ENCODE results near the gene SLC26A2.
A peak's percentile ranks its signal among the peaks of the same experiment; 100 is the strongest.

SLC26A2 gene

DNA sequence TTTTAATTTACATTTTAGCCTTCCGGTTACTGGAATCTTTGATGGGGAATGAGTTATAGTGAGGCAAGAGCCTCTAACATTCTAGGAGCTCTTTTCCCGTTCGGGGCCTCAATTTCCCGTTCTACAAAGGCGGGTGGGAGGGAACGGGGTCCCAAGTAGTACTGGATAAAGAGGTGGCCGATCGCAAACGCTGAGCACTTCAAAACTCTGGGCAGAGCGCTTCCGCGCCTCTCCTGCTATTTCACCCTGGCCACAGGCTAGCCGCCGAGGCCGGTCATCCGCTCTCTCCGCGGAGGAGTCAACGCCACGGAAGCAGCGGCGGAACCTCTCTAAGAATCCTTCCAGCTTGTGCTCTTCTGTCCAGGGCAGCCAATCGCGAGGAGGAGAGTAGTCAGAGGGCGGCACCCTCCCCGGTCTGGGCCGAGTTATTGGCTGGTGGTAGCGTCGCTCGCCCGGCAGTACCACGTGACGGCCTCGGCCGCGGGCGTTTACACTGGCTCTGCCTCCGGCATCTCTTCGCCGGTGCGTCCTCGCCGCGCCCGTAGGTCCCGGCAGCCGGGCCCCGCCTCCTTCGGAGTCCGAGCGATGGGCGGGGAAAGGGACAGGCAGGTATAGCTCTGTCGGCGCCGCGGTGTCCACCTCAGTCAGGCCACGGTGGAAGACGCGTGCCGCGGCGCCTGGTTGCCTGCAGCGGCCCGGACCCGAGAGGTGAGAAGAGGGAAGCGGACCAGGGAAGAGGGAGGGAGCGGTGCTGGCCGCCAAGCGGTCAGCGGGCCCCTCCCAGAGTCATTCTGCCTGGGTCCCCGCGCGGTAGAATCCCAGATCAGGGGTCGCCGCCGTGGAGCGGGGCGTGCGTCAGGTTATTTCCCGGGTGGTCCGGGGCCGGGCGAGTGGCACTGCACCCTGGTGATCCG is at the start of gene SLC26A2:
TSS of gene SLC26A2 (plus strand) at position 487 of the 914 bp plus-strand sequence. CDS start 16,895 bp downstream, outside the sequence.
- ATAC-seq: peak; percentile 100
- H3K36me3 Mint-ChIP-seq: no peaks in the 10 kb centered on the region

DNA sequence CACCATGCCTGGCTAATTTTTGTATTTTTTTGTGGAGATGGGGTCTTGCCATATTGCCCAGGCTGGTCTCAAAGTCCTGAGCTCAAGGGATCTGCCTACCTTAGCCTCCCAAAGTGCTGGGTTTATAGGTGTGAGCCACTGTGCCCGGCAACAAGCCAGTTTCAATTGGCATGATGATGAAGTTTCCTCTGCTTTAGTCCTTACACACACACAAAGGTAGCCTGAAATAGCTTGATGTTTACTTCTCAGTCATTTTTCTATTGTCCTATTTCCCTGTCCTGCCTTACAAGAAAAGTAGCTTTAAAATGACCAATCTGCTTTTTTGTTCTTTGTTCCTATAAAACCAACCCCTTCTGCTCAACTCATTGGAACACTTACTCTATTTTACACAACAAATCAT is 49.5 kb upstream of the SLC26A2 start:
- ATAC-seq: no peak
- Mint-ChIP-seq H3K9me3 (no peaks in the 10 kb centered on the region), H3K27me3 (peaks cover 16% of the 10 kb centered on the region), H3K27ac (no peak overlapping the region), H3K4me1 (peaks cover 12% of the 10 kb centered on the region), H3K36me3 (no peaks in the 10 kb centered on the region), H3K4me3 (no peak overlapping the region)

More for the DNA sequence above, at the start of gene SLC26A2:
- H3K27me3 Mint-ChIP-seq: no peaks in the 10 kb centered on the region
- H3K4me1 Mint-ChIP-seq: peaks cover 25% of the 10 kb centered on the region
- peak within 1 kb of the TSS; percentile 95 for H3K27ac Mint-ChIP-seq
- H3K9me3 Mint-ChIP-seq: no peaks in the 10 kb centered on the region
- peak within 1 kb of the TSS; percentile 89 for H3K4me3 Mint-ChIP-seq

DNA sequence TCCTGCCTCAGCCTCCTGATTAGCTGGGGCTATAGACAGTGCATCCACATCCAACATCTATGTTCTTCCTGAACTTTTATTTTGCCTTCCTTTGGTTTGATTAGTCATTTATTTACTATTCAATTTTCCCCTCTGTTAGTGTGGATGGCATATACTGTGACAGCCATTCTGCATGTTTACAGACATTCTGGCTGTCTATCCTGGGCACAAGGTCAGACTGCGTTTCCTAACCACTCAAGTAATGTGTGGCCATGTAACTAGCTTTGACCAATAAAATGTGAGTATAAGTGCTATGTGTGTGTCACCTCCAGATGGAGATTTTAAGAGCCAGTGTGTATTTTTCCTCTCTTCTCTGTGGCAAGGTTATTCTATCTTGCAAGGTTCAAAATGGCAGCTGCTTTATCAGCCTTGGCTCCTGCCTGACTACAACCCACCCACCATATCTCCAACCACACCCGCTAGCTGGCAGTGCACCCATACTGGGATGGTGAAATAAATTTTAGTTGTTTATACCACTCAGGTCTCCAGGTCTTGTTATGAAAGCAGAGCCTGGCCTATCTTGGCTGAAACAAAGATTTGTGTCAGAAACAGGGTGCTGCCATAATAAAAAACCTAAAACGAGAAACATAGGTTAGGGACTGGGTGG is 48.2 kb upstream of the SLC26A2 start:
- Mint-ChIP-seq H3K27ac (no peak overlapping the region), H3K4me3 (no peak overlapping the region), H3K27me3 (peaks cover 16% of the 10 kb centered on the region), H3K36me3 (no peaks in the 10 kb centered on the region), H3K9me3 (no peaks in the 10 kb centered on the region), H3K4me1 (peaks cover 12% of the 10 kb centered on the region)
- ATAC-seq: no peak

DNA sequence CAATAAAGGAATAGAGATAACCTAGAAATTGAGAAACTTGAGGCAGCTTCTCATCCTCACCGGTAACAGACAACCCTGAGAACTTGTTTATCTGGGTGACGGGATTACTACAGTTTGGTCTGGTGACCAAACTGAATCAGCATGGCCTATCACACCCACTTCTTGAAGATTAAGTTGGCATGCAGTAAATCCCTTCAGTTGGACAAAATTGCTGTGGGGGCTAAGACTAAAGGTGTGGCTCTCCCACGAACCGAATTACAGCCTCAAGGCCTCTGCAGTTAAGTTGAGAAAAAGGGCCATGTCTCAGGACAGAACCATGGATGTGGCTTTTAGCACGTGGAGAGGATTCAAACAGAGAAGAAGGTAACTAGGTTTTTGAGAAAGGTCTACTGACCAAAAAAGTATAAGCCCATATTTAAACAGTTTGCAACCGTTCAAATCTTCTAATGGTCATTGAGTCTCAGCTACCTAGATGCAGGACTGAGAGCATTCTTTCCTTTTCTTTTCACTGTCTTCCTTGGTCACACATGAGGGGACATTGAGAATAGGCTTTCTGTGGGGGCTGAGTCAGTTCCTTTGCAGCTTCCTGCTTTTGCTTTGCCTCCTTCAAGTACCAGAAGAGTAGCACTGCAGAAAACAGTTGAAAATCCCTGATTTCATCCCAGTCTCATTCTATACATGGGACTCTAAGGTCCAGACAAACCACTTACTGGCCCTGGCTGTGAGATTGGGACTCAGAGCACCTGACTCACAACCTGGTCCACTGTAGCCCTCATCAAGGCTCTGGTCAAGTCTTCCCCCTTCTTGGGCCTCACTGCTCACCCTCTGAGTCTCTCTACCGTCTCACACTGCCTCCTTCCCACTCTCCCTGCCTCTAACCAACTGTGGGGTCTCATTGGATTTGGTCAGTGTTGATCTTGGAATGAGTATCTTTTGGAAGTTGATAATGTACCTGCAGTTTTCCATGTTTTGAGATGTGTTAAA is 46.8 kb upstream of the SLC26A2 start:
- no peak for ATAC-seq
- Mint-ChIP-seq H3K4me3 (no peak overlapping the region), H3K4me1 (peaks cover 12% of the 10 kb centered on the region), H3K36me3 (no peaks in the 10 kb centered on the region), H3K9me3 (no peaks in the 10 kb centered on the region), H3K27ac (peak overlapping the region; percentile 39), H3K27me3 (peaks cover 25% of the 10 kb centered on the region)

DNA sequence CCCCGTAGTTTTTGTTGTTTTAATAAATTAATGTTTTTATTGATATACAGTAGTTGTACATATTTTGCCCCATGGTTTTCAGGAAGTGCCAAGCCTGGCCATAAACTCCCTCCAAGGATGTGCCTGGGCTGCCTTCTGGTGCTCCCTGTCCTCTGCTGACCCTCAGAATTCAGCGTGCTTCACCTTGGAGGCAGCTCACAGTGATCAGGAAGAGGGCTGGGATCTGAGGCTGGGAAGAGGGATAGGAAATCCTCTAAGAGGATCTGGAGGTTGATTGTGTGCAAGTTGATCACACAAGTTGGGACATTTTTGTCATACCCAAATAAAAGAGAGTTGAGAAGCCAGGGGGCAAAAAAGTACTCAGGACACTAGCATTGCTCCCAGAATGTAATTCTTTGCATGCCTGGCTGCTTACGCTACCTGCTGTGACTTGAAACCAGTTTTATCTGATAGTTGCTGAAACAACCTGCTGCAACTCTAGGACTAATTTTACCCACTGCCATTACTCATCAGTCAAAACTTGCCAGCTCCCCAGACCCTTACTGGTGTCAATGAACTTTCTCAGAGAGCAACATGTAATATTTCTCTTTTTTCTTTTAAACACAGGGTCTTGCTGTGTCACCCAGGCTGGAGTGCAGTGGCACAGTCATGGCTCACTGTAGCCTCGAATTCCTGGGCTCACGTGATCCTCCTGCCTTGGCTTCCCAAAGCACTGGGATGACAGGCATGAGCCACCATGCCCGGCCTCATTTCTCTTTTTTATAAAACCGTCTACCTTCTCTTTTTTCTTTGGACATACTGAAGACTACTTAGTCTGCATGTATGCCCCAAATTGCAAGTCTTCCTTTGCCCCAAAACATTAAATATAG is 44.9 kb upstream of the SLC26A2 start:
- Mint-ChIP-seq H3K4me3 (no peak overlapping the region), H3K9me3 (no peaks in the 10 kb centered on the region), H3K27ac (no peak overlapping the region)

DNA sequence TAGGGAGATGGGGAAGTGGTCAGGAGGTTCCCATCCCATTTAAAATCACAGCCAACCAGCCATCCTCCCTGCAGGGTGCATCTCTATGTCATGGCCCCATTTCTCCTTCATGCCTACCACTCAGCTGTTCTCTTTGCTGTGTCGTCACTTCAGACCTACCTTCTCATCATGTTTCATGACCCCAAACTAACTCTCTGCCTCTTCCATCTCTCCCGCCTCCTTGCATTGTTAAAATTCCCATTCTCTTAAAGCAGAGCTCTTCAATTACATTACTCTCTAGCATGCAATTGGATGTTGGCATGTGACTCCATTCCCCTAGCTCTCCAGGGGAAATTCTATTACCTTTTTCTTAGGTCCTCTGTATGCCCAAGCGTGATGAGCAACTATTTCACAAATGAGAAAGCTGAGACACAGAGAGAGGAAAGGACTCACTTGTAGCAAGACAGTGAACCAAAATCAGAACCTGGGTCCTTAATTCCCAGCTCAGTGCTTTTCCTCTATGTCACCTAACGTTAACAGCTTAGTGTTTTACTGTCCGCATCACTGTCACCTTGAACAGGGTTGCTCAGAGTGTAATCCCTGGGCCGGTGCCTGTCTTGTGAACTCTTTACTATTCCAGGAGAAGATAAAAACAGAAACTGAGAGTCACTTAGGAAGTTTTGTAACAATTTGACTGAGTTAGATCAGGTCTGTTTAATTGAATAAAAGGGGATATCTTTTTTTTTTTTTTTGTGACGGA is 44.1 kb upstream of the SLC26A2 start:
- ATAC-seq: no peak
- Mint-ChIP-seq H3K36me3 (no peaks in the 10 kb centered on the region), H3K4me1 (peaks cover 12% of the 10 kb centered on the region), H3K9me3 (no peaks in the 10 kb centered on the region), H3K27ac (no peak overlapping the region), H3K4me3 (no peak overlapping the region), H3K27me3 (peaks cover 44% of the 10 kb centered on the region)

More for the DNA sequence above, 44.9 kb upstream of the SLC26A2 start:
- peaks cover 12% of the 10 kb centered on the region for H3K4me1 Mint-ChIP-seq
- H3K36me3 Mint-ChIP-seq: no peaks in the 10 kb centered on the region
- ATAC-seq: no peak
- H3K27me3 Mint-ChIP-seq: peaks cover 36% of the 10 kb centered on the region

DNA sequence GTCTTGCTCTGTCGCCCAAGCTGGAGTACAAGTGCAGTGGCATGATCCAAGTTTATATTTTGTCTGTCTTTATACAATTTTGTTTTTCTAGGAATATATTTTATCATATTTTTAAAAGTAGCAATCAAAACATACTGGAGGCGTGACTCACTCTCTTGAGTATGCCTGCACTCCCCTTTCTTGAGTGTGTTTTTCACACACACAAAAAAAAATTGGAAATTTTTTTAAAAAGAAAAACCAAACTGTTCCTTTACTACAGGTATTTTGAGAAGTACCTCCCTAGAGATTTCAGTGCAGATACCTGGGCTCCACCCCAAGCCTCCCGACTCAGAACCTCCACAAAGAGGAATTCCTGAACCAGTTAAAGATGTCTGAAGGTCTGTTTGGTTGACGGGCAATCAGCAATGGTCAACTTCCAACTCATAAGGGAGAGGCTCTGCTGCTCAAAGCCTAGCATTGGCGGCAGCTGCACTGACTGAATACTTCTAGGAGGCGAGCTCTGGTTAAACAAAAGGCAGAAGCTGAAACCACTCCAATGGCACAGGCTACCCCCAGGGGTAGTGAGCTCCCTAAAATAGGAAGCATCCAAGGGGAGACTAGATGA is 43.4 kb upstream of the SLC26A2 start:
- no peak for ATAC-seq
- Mint-ChIP-seq H3K4me3 (no peak overlapping the region), H3K9me3 (no peaks in the 10 kb centered on the region), H3K36me3 (no peaks in the 10 kb centered on the region), H3K27ac (no peak overlapping the region), H3K27me3 (peaks cover 38% of the 10 kb centered on the region), H3K4me1 (peaks cover 12% of the 10 kb centered on the region)

DNA sequence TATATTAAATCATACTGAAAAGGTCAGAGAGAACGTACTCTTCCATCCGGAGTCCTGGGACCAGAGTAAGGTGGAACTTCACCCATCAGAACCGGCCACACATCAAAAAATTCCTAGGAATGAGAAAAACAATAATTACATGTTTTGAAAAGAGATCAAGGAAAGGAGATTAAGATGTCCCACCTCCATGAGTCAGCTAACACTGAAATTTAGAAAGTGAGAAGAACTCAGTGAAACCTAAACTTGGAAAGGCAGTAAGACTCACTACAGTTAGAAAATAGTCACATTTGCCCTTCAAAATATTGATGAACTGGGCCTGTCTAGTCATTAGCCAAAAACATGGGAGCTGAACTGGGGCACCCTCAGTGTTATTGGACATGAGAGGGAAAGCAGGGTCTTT is 39.0 kb upstream of the SLC26A2 start:
- no peak overlapping the region for H3K4me3 Mint-ChIP-seq
- H3K36me3 Mint-ChIP-seq: no peaks in the 10 kb centered on the region
- H3K27ac Mint-ChIP-seq: no peak overlapping the region
- no peaks in the 10 kb centered on the region for H3K9me3 Mint-ChIP-seq
- peaks cover 28% of the 10 kb centered on the region for H3K27me3 Mint-ChIP-seq
- no peak for ATAC-seq
- no peaks in the 10 kb centered on the region for H3K4me1 Mint-ChIP-seq

DNA sequence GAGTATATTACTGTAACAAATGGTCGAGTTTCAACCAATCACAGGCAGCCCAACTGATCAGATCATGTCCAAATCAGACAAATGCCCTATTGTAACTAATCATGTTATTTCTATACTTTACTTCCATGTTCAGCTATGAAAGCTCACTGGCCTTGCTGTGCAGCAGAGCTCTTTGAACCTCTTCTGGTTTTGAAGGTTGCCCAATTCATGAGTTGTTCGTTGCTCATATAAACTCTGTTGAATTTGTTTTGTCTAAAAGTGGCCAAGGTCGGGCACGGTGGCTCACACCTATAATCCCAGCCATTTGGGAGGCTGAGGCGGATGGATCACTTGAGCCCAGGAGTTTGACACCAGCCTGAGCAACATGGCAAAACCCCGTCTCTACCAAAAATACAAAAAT is 37.6 kb upstream of the SLC26A2 start:
- Mint-ChIP-seq H3K9me3 (no peaks in the 10 kb centered on the region), H3K36me3 (no peaks in the 10 kb centered on the region), H3K4me3 (no peak overlapping the region), H3K27me3 (peaks cover 25% of the 10 kb centered on the region), H3K4me1 (no peaks in the 10 kb centered on the region), H3K27ac (no peak overlapping the region)
- no peak for ATAC-seq

DNA sequence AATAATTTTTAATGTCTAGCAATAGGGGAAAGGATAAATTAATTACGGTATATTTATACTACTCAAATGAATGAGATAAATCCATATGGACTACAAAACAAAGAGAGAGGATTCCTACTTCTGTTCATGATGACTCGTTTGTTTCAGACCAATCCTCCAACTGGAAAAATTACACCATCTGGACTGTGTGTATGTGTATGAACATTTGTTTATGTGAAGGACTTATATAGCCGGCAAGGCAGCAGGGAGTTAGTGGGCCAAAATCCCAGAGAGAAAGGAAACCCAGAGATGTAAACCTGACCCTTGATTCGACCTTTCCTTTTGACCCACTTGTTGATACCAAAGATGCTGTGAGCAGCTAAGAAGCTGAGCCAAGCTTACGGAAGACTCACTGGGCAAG is 36.1 kb upstream of the SLC26A2 start:
- H3K36me3 Mint-ChIP-seq: no peaks in the 10 kb centered on the region
- peaks cover 34% of the 10 kb centered on the region for H3K27me3 Mint-ChIP-seq
- H3K4me3 Mint-ChIP-seq: no peak overlapping the region
- ATAC-seq: no peak
- H3K9me3 Mint-ChIP-seq: no peaks in the 10 kb centered on the region
- H3K4me1 Mint-ChIP-seq: no peaks in the 10 kb centered on the region
- H3K27ac Mint-ChIP-seq: no peak overlapping the region

DNA sequence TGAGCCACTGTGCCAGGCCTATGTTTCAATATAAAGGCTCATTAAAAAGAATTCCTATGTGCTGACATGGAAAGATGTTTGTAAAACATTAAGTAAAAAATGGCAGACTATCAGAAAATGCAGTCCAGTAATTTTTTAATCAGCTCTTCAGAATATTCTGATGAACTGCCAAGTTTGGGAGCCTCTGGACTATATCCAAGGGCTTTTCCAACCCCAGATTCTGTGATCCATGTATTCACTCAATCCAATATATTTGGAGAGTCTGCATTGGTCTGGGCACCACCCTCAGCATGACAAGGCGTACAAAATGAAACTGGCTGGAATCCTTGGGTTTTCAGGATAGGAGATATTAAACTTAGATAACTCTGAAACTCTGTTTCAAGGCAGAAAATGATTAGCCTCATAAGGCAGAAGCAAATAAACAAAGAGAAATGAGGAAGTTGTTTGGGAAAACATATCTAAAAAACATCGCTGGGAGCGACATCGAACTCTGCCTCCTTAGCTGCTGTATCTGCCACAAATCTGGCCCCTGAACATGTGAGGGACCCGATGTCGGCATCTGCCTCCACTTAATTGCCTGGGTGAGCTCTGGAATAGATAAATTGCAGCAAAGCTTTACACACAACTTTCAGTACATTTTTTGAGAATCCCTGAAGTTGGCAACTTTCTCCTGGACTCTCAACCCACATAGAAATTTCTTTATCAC is 30.4 kb upstream of the SLC26A2 start:
- Mint-ChIP-seq H3K4me1 (no peaks in the 10 kb centered on the region), H3K36me3 (no peaks in the 10 kb centered on the region), H3K9me3 (no peaks in the 10 kb centered on the region), H3K27me3 (peaks cover 49% of the 10 kb centered on the region), H3K27ac (no peak overlapping the region), H3K4me3 (no peak overlapping the region)
- ATAC-seq: no peak

DNA sequence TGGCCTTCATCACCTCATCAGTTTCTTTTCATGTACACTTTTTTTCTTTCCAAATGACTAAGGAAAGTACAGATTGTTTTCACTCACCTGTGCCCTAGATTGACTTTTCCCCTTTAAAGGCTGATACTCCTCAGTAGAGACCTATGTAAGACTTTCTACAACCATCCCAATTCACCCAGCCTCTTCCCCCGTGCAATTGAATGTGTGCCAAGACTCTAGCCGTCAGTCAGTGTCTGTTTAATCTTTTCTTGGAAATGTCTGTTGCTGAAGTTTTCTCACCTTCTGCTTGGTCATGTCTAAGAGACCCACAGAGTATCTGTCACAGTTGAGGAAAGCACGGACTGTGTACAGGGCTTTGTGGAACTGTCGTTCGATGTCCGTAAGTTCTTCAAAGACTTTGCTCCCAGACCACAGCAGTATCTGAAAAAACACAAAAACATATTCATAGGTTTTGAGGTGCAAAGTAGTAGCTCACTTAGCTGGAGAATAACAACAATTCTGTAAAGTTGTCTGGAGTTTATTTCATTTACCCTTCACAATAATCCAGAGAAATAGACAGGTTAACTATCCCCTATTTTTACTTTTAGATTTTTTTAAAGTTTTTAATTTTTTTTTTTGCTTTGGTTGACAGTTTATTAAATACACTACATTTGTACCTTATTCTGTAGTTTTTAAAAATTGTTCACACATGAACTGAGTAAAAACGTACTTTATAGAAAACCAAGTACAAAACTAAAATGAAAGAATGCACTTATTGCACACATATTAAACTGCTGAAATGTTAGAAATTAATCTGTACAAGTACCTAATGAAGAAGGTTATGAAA is 29.6 kb upstream of the SLC26A2 start:
- Mint-ChIP-seq H3K4me3 (no peak overlapping the region), H3K4me1 (no peaks in the 10 kb centered on the region), H3K36me3 (no peaks in the 10 kb centered on the region), H3K9me3 (no peaks in the 10 kb centered on the region), H3K27me3 (peaks cover 49% of the 10 kb centered on the region), H3K27ac (no peak overlapping the region)
- ATAC-seq: no peak
